ENCODE results near the gene CNTNAP5.

The CNTNAP5 gene

DNA sequence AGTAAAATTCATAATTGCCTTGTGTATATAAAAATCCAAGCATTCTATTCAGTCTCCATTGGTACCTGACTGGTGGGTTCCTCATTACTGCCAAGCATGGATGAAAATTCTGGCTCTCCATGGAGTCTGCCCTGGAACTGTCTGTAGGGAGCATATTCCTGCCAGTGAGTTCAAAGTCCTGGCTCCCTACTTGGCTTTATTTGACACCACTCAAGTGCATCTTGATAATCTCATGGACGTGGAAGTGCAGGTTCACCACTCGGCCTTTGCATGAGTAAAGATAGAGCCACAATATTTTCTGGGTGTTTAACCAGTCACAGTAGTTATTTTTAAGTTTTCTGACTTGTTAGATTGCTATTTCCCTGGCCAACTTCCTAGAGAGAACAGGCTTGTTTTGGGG, 63.5 kb downstream of the CNTNAP5 start:
- Histone ChIP-seq H3K4me1 (ENCODE audit: insufficient read depth, low read length) (no peaks in the 10 kb centered on the region), H3K9me3 (ENCODE audit: control insufficient read depth, insufficient read depth, low read length) (no peaks in the 10 kb centered on the region), H3K9ac (ENCODE audit: low read depth, low read length) (no peak overlapping the region), H3K36me3 (ENCODE audit: insufficient read depth, low read length) (no peaks in the 10 kb centered on the region)

DNA sequence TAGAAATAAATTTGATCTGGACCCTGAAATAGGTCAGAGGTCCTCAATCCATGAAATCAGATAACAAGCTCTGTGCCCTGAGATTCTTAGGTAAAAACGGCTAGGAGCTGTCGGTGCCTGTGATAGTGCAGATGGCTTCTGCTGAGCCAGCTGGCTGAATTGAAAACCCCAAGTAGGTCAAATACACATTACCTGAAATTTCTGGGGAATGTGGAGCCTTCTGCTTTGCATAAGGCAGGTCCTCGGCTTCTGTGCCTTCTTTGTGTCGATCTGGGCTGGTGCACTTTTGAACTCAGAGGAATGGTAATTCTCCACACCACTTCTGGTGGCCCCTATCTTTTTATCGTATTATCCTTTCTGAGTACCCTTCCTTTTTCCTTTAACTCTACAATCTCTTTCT, 66.6 kb downstream of the CNTNAP5 start:
- H3K9ac ChIP-seq (ENCODE audit: low read depth, low read length): no peak overlapping the region
- H3K9me3 ChIP-seq (ENCODE audit: control insufficient read depth, insufficient read depth, low read length): no peaks in the 10 kb centered on the region
- H3K4me1 ChIP-seq (ENCODE audit: insufficient read depth, low read length): no peaks in the 10 kb centered on the region
- no peaks in the 10 kb centered on the region for H3K36me3 ChIP-seq (ENCODE audit: insufficient read depth, low read length)

DNA sequence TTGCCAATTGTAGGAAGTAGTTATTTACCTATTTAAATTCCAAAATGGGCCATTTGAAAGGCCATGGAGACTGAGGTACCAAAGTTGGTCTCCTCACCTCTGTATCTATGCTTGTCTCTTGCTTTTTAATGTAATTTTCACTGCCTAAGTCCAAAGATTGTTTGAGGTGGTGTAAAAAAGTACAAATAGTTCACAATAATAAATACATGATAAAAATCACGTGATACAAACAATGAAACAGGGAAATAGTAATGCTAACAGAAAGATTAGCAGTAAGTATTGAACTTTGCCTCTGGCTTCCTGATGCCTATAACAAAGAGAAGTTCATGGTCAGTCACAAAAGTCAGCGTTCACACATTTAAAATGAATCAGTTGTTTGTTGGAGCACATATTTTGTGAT, 67.6 kb downstream of the CNTNAP5 start:
- no peak overlapping the region for H3K9ac ChIP-seq (ENCODE audit: low read depth, low read length)
- no peaks in the 10 kb centered on the region for H3K9me3 ChIP-seq (ENCODE audit: control insufficient read depth, insufficient read depth, low read length)
- no peaks in the 10 kb centered on the region for H3K4me1 ChIP-seq (ENCODE audit: insufficient read depth, low read length)
- no peaks in the 10 kb centered on the region for H3K36me3 ChIP-seq (ENCODE audit: insufficient read depth, low read length)

DNA sequence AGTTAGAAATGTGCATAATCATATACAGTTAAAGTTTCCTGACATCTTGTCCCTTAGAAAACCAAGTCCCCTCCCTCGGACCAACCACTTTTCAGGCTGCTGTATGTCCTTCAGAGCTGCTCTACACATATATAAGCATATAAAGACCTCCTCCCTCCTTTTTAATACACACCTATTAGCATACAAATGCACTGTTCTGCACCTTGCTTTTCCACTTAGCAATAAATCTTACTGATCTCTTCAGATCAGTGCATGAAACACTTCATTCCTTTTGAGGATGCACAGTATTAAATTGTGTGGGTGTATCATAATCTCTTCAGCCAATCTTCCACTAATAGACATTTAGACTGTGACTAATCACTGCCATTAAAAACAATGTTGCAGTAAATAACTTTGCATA, 79.8 kb downstream of the CNTNAP5 start:
- no peaks in the 10 kb centered on the region for H3K36me3 ChIP-seq (ENCODE audit: insufficient read depth, low read length)
- H3K9ac ChIP-seq (ENCODE audit: low read depth, low read length): no peak overlapping the region
- peaks cover 4% of the 10 kb centered on the region; the same call in 1 of the 2 replicates for H3K4me1 ChIP-seq (ENCODE audit: insufficient read depth, low read length)

DNA sequence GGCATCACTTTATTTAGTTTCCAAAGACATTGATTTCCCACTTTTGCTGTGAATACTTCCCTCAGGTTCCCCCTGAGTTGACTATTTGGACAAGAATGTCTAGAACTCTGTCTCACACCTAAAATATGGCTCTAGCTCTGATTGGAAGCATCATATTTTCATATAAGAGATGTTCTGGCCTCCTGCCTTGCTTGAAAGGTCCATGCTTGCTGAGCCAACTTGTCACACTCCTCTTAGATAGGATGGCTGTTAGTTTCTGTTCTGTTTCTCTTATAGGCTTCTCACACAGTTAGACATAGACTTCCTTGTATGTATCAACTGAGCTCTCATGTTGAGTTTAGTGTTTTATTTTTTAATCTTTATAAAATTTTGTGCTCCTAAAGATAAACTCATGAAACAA, 87.1 kb downstream of the CNTNAP5 start:
- H3K9me3 ChIP-seq (ENCODE audit: control insufficient read depth, insufficient read depth, low read length): no peaks in the 10 kb centered on the region
- no peaks in the 10 kb centered on the region for H3K36me3 ChIP-seq (ENCODE audit: insufficient read depth, low read length)
- H3K4me1 ChIP-seq (ENCODE audit: insufficient read depth, low read length): peaks cover 6% of the 10 kb centered on the region; the same call in 1 of the 2 replicates
- H3K9ac ChIP-seq (ENCODE audit: low read depth, low read length): no peak overlapping the region

More for the DNA sequence above, 79.8 kb downstream of the CNTNAP5 start:
- H3K9me3 ChIP-seq (ENCODE audit: control insufficient read depth, insufficient read depth, low read length): no peaks in the 10 kb centered on the region

DNA sequence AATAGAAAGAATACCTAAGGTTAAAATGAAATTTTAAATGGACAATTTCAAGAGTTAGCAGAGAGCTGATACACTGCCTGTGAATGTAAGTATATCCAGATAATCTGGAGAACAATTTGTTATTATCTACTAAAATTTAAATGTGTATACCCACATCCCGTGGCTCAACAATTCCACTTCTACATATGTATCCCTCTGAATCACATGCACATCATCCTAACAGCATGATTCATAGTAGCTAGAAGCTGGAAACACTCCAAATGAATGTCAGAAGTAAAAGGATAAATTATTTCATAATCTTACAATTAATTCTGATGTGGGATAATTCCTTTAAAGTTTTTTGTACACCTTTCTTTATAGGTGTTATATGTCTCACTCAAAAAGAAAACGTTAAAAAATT, 87.9 kb downstream of the CNTNAP5 start:
- no peaks in the 10 kb centered on the region for H3K36me3 ChIP-seq (ENCODE audit: insufficient read depth, low read length)
- peaks cover 6% of the 10 kb centered on the region; the same call in 1 of the 2 replicates for H3K4me1 ChIP-seq (ENCODE audit: insufficient read depth, low read length)
- no peak overlapping the region for H3K9ac ChIP-seq (ENCODE audit: low read depth, low read length)

DNA sequence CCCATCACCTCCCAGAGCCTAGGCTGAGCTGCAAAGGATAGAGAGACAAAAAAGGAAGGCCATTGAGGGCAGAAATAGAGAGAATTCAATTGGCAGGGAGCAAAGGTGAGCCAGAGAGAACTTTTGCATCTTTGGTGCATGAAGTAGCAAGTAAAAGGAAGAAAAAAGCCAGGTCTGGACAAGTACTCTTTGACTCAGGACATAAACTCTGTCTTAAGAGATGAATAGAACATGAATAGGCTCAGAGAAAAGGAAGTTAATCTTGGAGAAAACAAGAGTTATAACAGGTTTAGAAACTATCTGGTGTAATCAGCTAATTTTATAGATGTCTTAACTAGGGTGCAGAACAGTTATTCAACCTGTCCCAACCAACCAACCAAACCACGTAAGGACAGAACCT, 95.2 kb downstream of the CNTNAP5 start:
- Histone ChIP-seq H3K9ac (ENCODE audit: low read depth, low read length) (no peak overlapping the region), H3K36me3 (ENCODE audit: insufficient read depth, low read length) (no peaks in the 10 kb centered on the region), H3K9me3 (ENCODE audit: control insufficient read depth, insufficient read depth, low read length) (no peaks in the 10 kb centered on the region), H3K4me1 (ENCODE audit: insufficient read depth, low read length) (no peaks in the 10 kb centered on the region)

More for the DNA sequence above, 87.9 kb downstream of the CNTNAP5 start:
- H3K9me3 ChIP-seq (ENCODE audit: control insufficient read depth, insufficient read depth, low read length): no peaks in the 10 kb centered on the region

DNA sequence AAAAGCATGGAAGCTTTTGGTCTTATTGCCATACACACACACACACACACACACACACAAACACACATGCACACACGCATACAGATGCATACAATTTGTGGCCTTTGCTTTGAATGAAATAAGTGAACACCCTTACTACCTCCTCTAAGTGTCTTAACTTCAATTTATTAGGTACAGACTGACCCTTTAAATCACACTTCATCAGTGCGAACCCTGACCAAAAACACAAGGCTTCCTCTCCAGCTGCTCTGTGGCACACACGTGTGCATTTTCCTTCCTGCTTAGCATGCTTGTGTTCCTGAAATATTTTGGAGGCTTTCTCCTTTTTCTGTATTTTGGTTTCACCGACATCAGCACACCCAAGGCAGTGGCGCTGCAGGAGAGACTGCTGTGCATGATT, 96.0 kb downstream of the CNTNAP5 start:
- H3K9me3 ChIP-seq (ENCODE audit: control insufficient read depth, insufficient read depth, low read length): no peaks in the 10 kb centered on the region
- H3K36me3 ChIP-seq (ENCODE audit: insufficient read depth, low read length): no peaks in the 10 kb centered on the region
- no peak overlapping the region for H3K9ac ChIP-seq (ENCODE audit: low read depth, low read length)
- no peaks in the 10 kb centered on the region for H3K4me1 ChIP-seq (ENCODE audit: insufficient read depth, low read length)

DNA sequence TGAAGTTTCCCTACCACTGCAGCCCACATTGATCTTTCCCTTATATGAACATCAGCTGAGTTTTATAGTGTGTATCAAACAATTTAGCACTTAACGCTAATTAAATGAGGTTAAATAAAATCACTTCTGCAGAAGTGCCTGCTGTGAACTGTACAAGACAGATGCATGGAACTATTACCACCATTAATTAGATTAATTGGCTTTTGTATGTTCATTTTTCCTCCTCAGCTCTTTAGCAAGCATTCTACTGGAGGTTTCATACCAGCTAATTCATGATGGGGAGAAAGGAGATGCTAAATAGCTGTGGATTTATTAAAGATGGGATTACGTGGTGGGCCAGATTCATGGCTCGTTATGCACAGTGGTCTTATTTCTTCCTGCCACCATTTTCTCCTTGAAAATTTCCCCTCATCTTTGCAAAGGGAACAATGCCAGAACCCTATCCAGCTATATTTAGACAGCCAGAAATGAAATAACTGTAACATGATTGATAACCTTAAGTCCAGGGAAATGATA, 96.7 kb downstream of the CNTNAP5 start:
- Histone ChIP-seq H3K9ac (ENCODE audit: low read depth, low read length) (no peak overlapping the region), H3K36me3 (ENCODE audit: insufficient read depth, low read length) (no peaks in the 10 kb centered on the region), H3K9me3 (ENCODE audit: control insufficient read depth, insufficient read depth, low read length) (no peaks in the 10 kb centered on the region), H3K4me1 (ENCODE audit: insufficient read depth, low read length) (no peaks in the 10 kb centered on the region)

DNA sequence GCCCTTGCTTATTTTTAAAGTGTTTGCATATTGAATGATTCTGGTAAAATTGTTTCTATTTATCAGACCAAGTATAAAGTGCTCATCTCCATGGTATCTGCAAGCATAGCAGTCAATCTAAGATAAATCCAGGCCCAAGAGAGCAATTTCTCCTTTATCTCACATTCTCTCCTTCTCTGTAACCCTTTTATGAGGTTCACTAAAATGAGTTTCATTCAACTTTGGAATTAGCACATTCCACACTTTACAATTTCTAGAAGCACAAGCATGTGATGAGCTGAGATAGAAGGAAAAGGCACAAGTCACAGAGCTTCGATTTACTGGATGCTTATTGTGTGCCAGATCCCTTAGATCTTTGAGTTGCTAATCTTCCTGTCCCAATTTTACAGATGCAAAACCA, 97.3 kb downstream of the CNTNAP5 start:
- Histone ChIP-seq H3K9ac (ENCODE audit: low read depth, low read length) (no peak overlapping the region), H3K36me3 (ENCODE audit: insufficient read depth, low read length) (no peaks in the 10 kb centered on the region), H3K9me3 (ENCODE audit: control insufficient read depth, insufficient read depth, low read length) (no peaks in the 10 kb centered on the region), H3K4me1 (ENCODE audit: insufficient read depth, low read length) (no peaks in the 10 kb centered on the region)

DNA sequence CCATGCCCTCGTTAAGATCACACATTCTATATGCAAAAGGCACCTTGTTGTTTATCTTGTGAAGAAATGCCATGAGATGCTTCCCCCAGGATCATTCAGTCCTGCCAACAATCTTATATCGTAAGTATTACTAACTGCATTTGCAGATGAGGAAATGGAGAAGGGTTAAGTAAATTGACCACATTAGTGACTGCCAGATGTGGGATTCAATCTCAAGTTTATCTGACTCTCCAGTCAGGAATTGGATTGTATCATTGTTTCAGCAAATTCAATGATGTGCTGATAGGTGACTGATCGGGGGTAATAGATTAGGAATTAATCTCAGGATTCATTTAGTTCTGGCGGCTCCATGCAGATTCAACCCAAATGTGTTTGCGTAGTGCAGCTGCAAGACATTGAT, 106.2 kb downstream of the CNTNAP5 start:
- Histone ChIP-seq H3K4me1 (ENCODE audit: insufficient read depth, low read length) (no peaks in the 10 kb centered on the region), H3K9me3 (ENCODE audit: control insufficient read depth, insufficient read depth, low read length) (no peaks in the 10 kb centered on the region), H3K9ac (ENCODE audit: low read depth, low read length) (no peak overlapping the region), H3K36me3 (ENCODE audit: insufficient read depth, low read length) (no peaks in the 10 kb centered on the region)

DNA sequence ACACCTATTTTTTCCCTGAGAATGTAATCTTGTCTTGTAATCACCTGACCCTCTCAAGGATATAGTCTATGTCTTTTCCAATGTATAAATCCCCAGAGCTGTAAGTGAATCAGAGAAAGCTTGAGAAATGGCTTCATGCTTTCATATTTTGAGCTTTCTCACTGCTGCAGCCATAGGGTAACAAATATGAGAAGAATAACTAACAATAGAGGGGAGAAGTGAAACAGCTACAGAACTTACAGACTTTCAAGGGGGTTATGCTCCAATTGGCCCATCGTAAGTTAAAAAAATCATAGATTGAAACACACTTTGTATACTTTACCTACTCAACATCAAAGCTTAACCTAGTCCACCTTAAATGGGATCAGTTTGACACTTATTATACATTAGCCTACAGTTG, 111.0 kb downstream of the CNTNAP5 start:
- H3K36me3 ChIP-seq (ENCODE audit: insufficient read depth, low read length): no peaks in the 10 kb centered on the region
- H3K9ac ChIP-seq (ENCODE audit: low read depth, low read length): no peak overlapping the region
- H3K9me3 ChIP-seq (ENCODE audit: control insufficient read depth, insufficient read depth, low read length): no peaks in the 10 kb centered on the region
- H3K4me1 ChIP-seq (ENCODE audit: insufficient read depth, low read length): no peaks in the 10 kb centered on the region

DNA sequence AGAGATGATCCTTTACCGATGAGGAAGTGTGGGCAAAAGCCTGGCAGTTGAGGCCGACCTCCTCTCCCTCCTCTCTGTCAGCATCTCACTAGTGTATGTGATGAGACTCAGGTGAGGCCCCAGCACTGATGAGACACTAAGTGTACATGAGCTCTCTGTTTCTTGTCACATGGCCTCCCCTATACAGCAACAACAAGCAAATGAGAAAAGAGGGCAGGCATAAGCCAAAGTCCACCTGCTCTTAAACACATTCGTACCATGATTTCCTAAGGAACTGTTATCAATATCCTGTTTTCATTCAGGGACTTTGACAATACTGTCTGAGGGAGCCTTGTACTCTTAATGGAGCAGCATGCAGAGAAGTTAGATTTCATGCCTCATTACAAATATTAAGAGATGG, 113.0 kb downstream of the CNTNAP5 start:
- H3K36me3 ChIP-seq (ENCODE audit: insufficient read depth, low read length): no peaks in the 10 kb centered on the region
- no peak overlapping the region for H3K9ac ChIP-seq (ENCODE audit: low read depth, low read length)
- no peaks in the 10 kb centered on the region for H3K4me1 ChIP-seq (ENCODE audit: insufficient read depth, low read length)
- H3K9me3 ChIP-seq (ENCODE audit: control insufficient read depth, insufficient read depth, low read length): no peaks in the 10 kb centered on the region

DNA sequence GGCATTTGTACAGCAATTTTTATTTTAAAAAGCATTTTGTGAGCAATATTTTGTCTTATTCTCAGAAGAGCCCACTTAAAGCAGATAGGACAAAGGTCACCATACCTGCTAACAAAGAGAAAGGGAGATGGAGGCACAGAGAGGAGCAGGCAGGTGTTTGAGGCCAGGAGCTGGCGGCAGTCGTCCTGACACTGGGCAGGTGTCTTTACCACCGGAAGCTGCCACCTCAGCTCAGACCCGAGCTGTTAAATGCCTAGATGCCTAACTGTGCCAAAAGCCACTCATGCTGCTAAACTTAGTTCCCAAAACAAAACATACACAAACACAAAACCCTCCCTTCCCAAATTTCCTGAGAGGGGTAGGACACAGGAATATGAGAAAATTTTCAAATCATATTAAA, 120.9 kb downstream of the CNTNAP5 start:
- Histone ChIP-seq H3K9me3 (ENCODE audit: control insufficient read depth, insufficient read depth, low read length) (no peaks in the 10 kb centered on the region), H3K9ac (ENCODE audit: low read depth, low read length) (no peak overlapping the region), H3K4me1 (ENCODE audit: insufficient read depth, low read length) (no peaks in the 10 kb centered on the region), H3K36me3 (ENCODE audit: insufficient read depth, low read length) (no peaks in the 10 kb centered on the region)

DNA sequence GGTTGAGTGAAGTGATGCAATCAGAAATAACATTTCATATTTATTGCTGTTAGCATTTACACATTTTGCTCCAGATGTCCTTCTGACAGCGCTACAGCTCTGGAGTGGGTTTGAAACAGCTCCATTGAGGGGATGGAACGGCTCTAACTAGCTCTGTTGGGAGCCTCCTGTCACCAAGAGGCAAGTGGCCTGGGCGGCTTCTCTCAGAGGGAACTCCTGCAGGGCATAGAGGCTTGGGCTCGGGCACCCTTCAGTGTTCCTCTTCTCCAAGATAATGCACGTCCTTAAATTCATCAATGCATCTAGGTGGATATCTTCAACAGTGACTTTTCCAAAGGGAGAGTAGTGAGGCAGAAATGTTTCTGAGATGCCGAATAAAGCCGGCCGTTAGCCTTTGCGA, 122.5 kb downstream of the CNTNAP5 start:
- Histone ChIP-seq H3K4me1 (ENCODE audit: insufficient read depth, low read length) (no peaks in the 10 kb centered on the region), H3K9me3 (ENCODE audit: control insufficient read depth, insufficient read depth, low read length) (no peaks in the 10 kb centered on the region), H3K9ac (ENCODE audit: low read depth, low read length) (no peak overlapping the region), H3K36me3 (ENCODE audit: insufficient read depth, low read length) (no peaks in the 10 kb centered on the region)

DNA sequence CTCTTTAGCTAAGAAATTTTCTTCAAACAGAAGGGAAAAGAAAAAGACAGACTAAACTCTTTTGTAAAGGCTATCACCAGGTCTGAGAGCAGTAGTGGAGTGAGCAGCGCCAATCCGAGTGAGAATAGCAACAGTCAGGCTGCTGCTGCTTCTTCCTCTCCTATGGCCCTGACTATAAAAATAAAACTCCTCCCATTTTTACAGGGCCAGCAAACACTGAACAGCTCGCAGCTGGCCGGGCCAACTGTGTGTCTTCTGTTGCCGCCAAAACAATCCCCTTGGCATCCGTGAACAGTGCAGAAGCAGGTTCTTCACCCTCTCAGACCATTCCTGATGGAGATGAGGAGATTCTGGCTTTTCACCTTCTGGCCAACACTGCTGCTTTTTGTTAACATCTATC, 124.5 kb downstream of the CNTNAP5 start:
- Histone ChIP-seq H3K9me3 (ENCODE audit: control insufficient read depth, insufficient read depth, low read length) (no peaks in the 10 kb centered on the region), H3K36me3 (ENCODE audit: insufficient read depth, low read length) (no peaks in the 10 kb centered on the region), H3K9ac (ENCODE audit: low read depth, low read length) (no peak overlapping the region), H3K4me1 (ENCODE audit: insufficient read depth, low read length) (no peaks in the 10 kb centered on the region)
